Brain microvascular endothelial cell (primary cell): ENCODE measurements around the gene CDC42EP3.

Experiments
- DNase-seq: peaks from one replicate; pipeline ENCODE4 v3.0.0-alpha.2; 2020
- H3K27ac ChIP-seq: fragments of 250-450 bp; sonication (Bioruptor Pico); 2 replicates; pipeline ENCODE4 v1.5.1; 2020; ENCODE audit warnings: mild to moderate bottlenecking, moderate library complexity
- H3K27me3 ChIP-seq: fragments of 250-450 bp; sonication (Bioruptor Pico); replicated peaks from 2 replicates; pipeline ENCODE4 v1.5.1; 2020; ENCODE audit warnings: mild to moderate bottlenecking
- H3K36me3 ChIP-seq: fragments of 250-450 bp; sonication (Bioruptor Pico); replicated peaks from 2 replicates; pipeline ENCODE4 v1.5.1; 2020; ENCODE audit warnings: mild to moderate bottlenecking
- H3K4me3 ChIP-seq: 2 replicates; pipeline ENCODE4 v1.5.1; 2011; ENCODE audit warnings: low read depth, mild to moderate bottlenecking, control low read depth, low read length, moderate library complexity
- CTCF ChIP-seq: IDR thresholded peaks from 2 replicates; pipeline ENCODE4 v1.5.1; 2011; ENCODE audit warnings: low read depth, mild to moderate bottlenecking, moderate library complexity, low read length, control low read depth, inconsistent platforms; ENCODE audit errors: missing control alignments
- in situ Hi-C: cut with HindIII; loops from 2 replicates; pipeline ENCODE4 v1.10.0; 2017; ENCODE audit warnings: low sequenced_read_pairs, low pct_ligation_motif_present

The CDC42EP3 gene

GRCh38 chr2:37642907-37643729 is 28.3 kb downstream of the CDC42EP3 start:
- TF ChIP-seq CTCF: no peak
- DNase-seq: no peak
- Histone ChIP-seq H3K27me3 (no peaks in the 10 kb centered on the region), H3K36me3 (peaks cover 56% of the 10 kb centered on the region), H3K4me3 (no peak overlapping the region), H3K27ac (no peak overlapping the region)
- in situ Hi-C loops: no loop called here

GRCh38 chr2:37641582-37642171 is 29.8 kb downstream of the CDC42EP3 start:
- no peak for TF ChIP-seq CTCF
- Histone ChIP-seq H3K36me3 (peaks cover 47% of the 10 kb centered on the region), H3K27ac (peak overlapping the region; percentile 30), H3K4me3 (no peak overlapping the region), H3K27me3 (no peaks in the 10 kb centered on the region)
- no peak for DNase-seq
- in situ Hi-C loops: no loop called here

- no peak for DNase-seq
- H3K36me3 ChIP-seq: peaks cover 33% of the 10 kb centered on the region
- no peaks in the 10 kb centered on the region for H3K27me3 ChIP-seq
- TF ChIP-seq CTCF: no peak
- no peak overlapping the region for H3K4me3 ChIP-seq
- in situ Hi-C loops: no loop called here
- no peak overlapping the region for H3K27ac ChIP-seq
These were observed 31.8 kb downstream of the CDC42EP3 start for GRCh38 chr2:37639631-37640030.

- in situ Hi-C loops: no loop called here
- DNase-seq: no peak
- Histone ChIP-seq H3K27me3 (no peaks in the 10 kb centered on the region), H3K27ac (no peak overlapping the region), H3K36me3 (peaks cover 26% of the 10 kb centered on the region), H3K4me3 (no peak overlapping the region)
- TF ChIP-seq CTCF: no peak
These were observed 32.5 kb downstream of the CDC42EP3 start for GRCh38 chr2:37638973-37639372.

GRCh38 chr2:37637985-37638384 is 33.5 kb downstream of the CDC42EP3 start:
- Histone ChIP-seq H3K27me3 (no peaks in the 10 kb centered on the region), H3K36me3 (peaks cover 18% of the 10 kb centered on the region), H3K27ac (no peak overlapping the region), H3K4me3 (no peak overlapping the region)
- no peak for DNase-seq
- TF ChIP-seq CTCF: no peak
- in situ Hi-C loops: no loop called here
